HEK293T (cell line): ENCODE measurements around the gene POLDIP3.

Experiments
- BHLHE40 ChIP-seq: fragments of 450-650 bp; IDR thresholded peaks from 2 replicates; pipeline ENCODE4 v1.6.1; 2016; ENCODE audit warnings: mild to moderate bottlenecking, moderate library complexity, borderline replicate concordance
- ELF4 ChIP-seq: fragments of 450-650 bp; IDR thresholded peaks from 2 replicates; pipeline ENCODE4 v1.6.1; 2017; ENCODE audit warnings: antibody characterized with exemption
- FOXA1 ChIP-seq: fragments of 450-650 bp; IDR thresholded peaks from 2 replicates; pipeline ENCODE4 v1.6.1; 2016; ENCODE audit warnings: mild to moderate bottlenecking
- FOXM1 ChIP-seq: fragments of 450-650 bp; IDR thresholded peaks from 2 replicates; pipeline ENCODE4 v1.6.1; 2017; ENCODE audit warnings: mild to moderate bottlenecking, borderline replicate concordance
- LEF1 ChIP-seq: fragments of 450-650 bp; IDR thresholded peaks from 2 replicates; pipeline ENCODE4 v1.6.1; 2017; ENCODE audit warnings: mild to moderate bottlenecking, borderline replicate concordance
- NFRKB ChIP-seq: fragments of 450-650 bp; IDR thresholded peaks from 2 replicates; pipeline ENCODE4 v1.6.1; 2016; ENCODE audit warnings: mild to moderate bottlenecking, moderate library complexity
- SUZ12 ChIP-seq: fragments of 450-650 bp; IDR thresholded peaks from 2 replicates; pipeline ENCODE4 v1.6.1; 2016; ENCODE audit warnings: mild to moderate bottlenecking
- ZNF384 ChIP-seq: fragments of 450-650 bp; IDR thresholded peaks from 2 replicates; pipeline ENCODE4 v1.6.1; 2016

DNA sequence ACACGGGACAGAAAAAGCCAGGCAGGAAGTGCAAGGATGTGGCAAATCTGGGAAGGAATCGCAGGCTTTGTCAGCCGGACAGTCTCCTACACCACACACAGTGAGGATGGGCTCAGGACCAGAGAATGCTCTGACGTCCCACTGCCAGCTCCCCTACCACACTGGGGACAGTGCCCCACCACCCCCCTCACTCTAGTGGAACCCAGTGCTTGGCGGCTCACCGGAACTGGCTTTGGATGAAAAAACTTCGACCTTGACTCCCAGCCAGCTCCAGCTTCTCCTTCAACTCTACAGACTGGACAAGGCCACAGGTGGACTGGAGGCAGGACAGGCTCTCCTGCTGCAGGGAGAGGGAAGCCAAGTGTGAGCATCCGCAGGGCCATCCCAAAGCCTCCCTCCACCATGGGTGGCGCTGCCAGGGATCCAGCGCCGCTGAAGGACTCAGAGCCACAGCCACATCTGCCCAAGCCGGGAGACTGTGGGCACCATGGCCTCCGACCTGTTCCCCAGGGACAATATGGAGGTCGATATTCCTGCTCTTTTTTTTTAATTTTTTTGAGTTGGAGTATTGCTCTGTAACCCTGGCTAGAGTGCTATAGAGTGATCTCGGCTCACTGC, 37.0 kb downstream of the POLDIP3 start:
- no peak for TF ChIP-seq ELF4
- TF ChIP-seq BHLHE40 = no peak
- no peak for TF ChIP-seq SUZ12
- no peak for TF ChIP-seq NFRKB
- no peak for TF ChIP-seq LEF1
- no peak for TF ChIP-seq ZNF384
- TF ChIP-seq FOXA1 = no peak
- TF ChIP-seq FOXM1 = no peak
